Hematopoietic multipotent progenitor cell (in vitro differentiated cells): ENCODE results near the gene EGFLAM. TPM values are rescaled to one million over a fixed set of nuclear protein-coding genes. Genes with fewer than 3 reads are reported as not detected.

Source experiments
- DNase-seq, 3 donors: peaks; one replicate each; pipeline ENCODE4 v3.0.0-alpha.2; 2011 to 2015; ENCODE audit warnings: low read depth in 2 of 3, low spot score in 2 of 3
- total RNA-seq: library from RNA; depleted of rRNA; stranded (reverse); fragments of >200 nt; gene quantifications from one replicate; pipeline ENCODE4 v1.2.3, GENCODE V29; 2012

EGFLAM gene
- total RNA-seq, 1 donor, result under 0.01 TPM

GRCh38 chr5:38265546-38266179 is 7.3 kb downstream of the EGFLAM start:
- DNase-seq, result peak in 2 of 3 donors; percentile 56 to 74

- DNase-seq, result no peak
These were observed 9.0 kb downstream of the EGFLAM start for GRCh38 chr5:38267372-38267771.

GRCh38 chr5:38273626-38274025 is 15.3 kb downstream of the EGFLAM start:
- no peak for DNase-seq

GRCh38 chr5:38274370-38274769 is 16.0 kb downstream of the EGFLAM start:
- no peak for DNase-seq

- no peak for DNase-seq
These were observed 26.0 kb downstream of the EGFLAM start for GRCh38 chr5:38284384-38284783.

- no peak for DNase-seq
These were observed 26.9 kb downstream of the EGFLAM start for GRCh38 chr5:38285226-38285625.

GRCh38 chr5:38286002-38286401 is 27.6 kb downstream of the EGFLAM start:
- DNase-seq, result no peak

- DNase-seq, result no peak
These were observed 28.8 kb downstream of the EGFLAM start for GRCh38 chr5:38287124-38287523.

GRCh38 chr5:38289457-38289856 is 31.1 kb downstream of the EGFLAM start:
- no peak for DNase-seq

GRCh38 chr5:38290028-38290653 is 31.8 kb downstream of the EGFLAM start:
- no peak for DNase-seq

- DNase-seq, result no peak
These were observed 33.0 kb downstream of the EGFLAM start for GRCh38 chr5:38291355-38291754.

- DNase-seq, result no peak
These were observed 33.9 kb downstream of the EGFLAM start for GRCh38 chr5:38292228-38292627.

GRCh38 chr5:38295751-38296150 is 37.4 kb downstream of the EGFLAM start:
- DNase-seq, result no peak

- no peak for DNase-seq
These were observed 39.7 kb downstream of the EGFLAM start for GRCh38 chr5:38297830-38298608.

GRCh38 chr5:38299585-38299984 is 41.2 kb downstream of the EGFLAM start:
- no peak for DNase-seq

- no peak for DNase-seq
These were observed 46.8 kb downstream of the EGFLAM start for GRCh38 chr5:38305148-38305547.

GRCh38 chr5:38307845-38308244 is 49.5 kb downstream of the EGFLAM start:
- no peak for DNase-seq

- no peak for DNase-seq
These were observed 58.3 kb downstream of the EGFLAM start for GRCh38 chr5:38316544-38317224.

- no peak for DNase-seq
These were observed 59.5 kb downstream of the EGFLAM start for GRCh38 chr5:38317868-38318267.

- DNase-seq, result no peak
These were observed 61.1 kb downstream of the EGFLAM start for GRCh38 chr5:38319491-38319890.

GRCh38 chr5:38321978-38322377 is 63.6 kb downstream of the EGFLAM start:
- no peak for DNase-seq
